ENCODE measurements around the gene GFOD1. TPM values are rescaled to one million over a fixed set of nuclear protein-coding genes. Genes with fewer than 3 reads are reported as not detected.

Gene GFOD1
- total RNA-seq, 1 experiment from 2014 or later, result 0.68 TPM

- Histone ChIP-seq H3K4me3 (peak overlapping the region; percentile 35; the same call in 1 of the 2 replicates), H3K27me3 (ENCODE audit: insufficient read depth, low read depth) (no peaks in the 10 kb centered on the region), H3K27ac (peak overlapping the region; percentile 76), H4K20me1 (ENCODE audit: insufficient read depth) (no peaks in the 10 kb centered on the region), H3K79me2 (ENCODE audit: low read depth) (peaks cover 4% of the 10 kb centered on the region), H3K4me2 (peak overlapping the region; percentile 70), H3K9me2 (ENCODE audit: insufficient read depth) (no peaks in the 10 kb centered on the region), H3K4me1 (replicated peaks; ENCODE audit: insufficient read depth) (peaks cover 49% of the 10 kb centered on the region), H3F3A (ENCODE audit: insufficient read depth, low read depth) (peaks cover 27% of the 10 kb centered on the region; the same call in 1 of the 2 replicates), H3K9me3 (ENCODE audit: insufficient read depth, low read depth) (no peaks in the 10 kb centered on the region), H2AFZ (no peak overlapping the region), H3K36me3 (ENCODE audit: low read depth) (no peaks in the 10 kb centered on the region)
- TF ChIP-seq EZH2 (IDR thresholded peaks at IDR 0.05; ENCODE audit: low read depth), result no peak
- TF ChIP-seq CTCF (conservative IDR thresholded peaks at IDR 0.05), result no peak
- ChIA-PET CTCF (no interaction called here), POLR2A (ENCODE audit: unreplicated experiment) (interaction anchor here (0.6 to 0.7 kb wide), 3 partner anchors 42 to 176 kb away, joined by 3 to 6 read pairs (median 3); partner anchors contain the start of gene SIRT5)
- peak; percentile 19 to 90 for DNase-seq
- BruUV-seq (replicated peaks), result no TSS peak
- intact Hi-C loops (cut with micrococcal nuclease; ENCODE audit: unreplicated experiment), result loop anchor here (1.0 to 2.0 kb wide), 2 partner anchors 9 to 327 kb away; no protein-coding TSS in a partner anchor
These were observed 89.4 kb downstream of the GFOD1 start for GRCh38 chr6:13398069-13398381.

- Histone ChIP-seq H3K9me3 (ENCODE audit: insufficient read depth, low read depth) (no peaks in the 10 kb centered on the region), H3K4me2 (peak overlapping the region; percentile 70), H3K36me3 (ENCODE audit: low read depth) (no peaks in the 10 kb centered on the region), H3K9me2 (ENCODE audit: insufficient read depth) (no peaks in the 10 kb centered on the region), H3K79me2 (ENCODE audit: low read depth) (peaks cover 4% of the 10 kb centered on the region), H3K4me1 (replicated peaks; ENCODE audit: insufficient read depth) (peaks cover 49% of the 10 kb centered on the region), H4K20me1 (ENCODE audit: insufficient read depth) (no peaks in the 10 kb centered on the region), H3F3A (ENCODE audit: insufficient read depth, low read depth) (peaks cover 27% of the 10 kb centered on the region; the same call in 1 of the 2 replicates), H3K4me3 (no peak overlapping the region), H3K27me3 (ENCODE audit: insufficient read depth, low read depth) (no peaks in the 10 kb centered on the region), H2AFZ (no peak overlapping the region), H3K27ac (peak overlapping the region; percentile 76)
- BruUV-seq (replicated peaks), result no TSS peak
- no peak; the same call in 1 of the 2 replicates for TF ChIP-seq CTCF (conservative IDR thresholded peaks at IDR 0.05)
- no peak for TF ChIP-seq EZH2 (IDR thresholded peaks at IDR 0.05; ENCODE audit: low read depth)
- CTCF ChIA-PET, result no interaction called here
- intact Hi-C loops (cut with micrococcal nuclease; ENCODE audit: unreplicated experiment), result loop anchor here (1.0 to 2.0 kb wide), 3 partner anchors 10 to 327 kb away; no protein-coding TSS in a partner anchor
- DNase-seq, result peak in 1 of 2 experiments; percentile 57
- POLR2A ChIA-PET (ENCODE audit: unreplicated experiment), result interaction anchor here (0.6 to 0.7 kb wide), 2 partner anchors 42 to 153 kb away, joined by 3 to 4 read pairs; no protein-coding TSS in a partner anchor
These were observed 89.9 kb downstream of the GFOD1 start for GRCh38 chr6:13397359-13398068.

- Histone ChIP-seq H3K27me3 (ENCODE audit: insufficient read depth, low read depth) (no peaks in the 10 kb centered on the region), H3K9me2 (ENCODE audit: insufficient read depth) (no peaks in the 10 kb centered on the region), H3K4me1 (replicated peaks; ENCODE audit: insufficient read depth) (peaks cover 49% of the 10 kb centered on the region), H3K4me3 (no peak overlapping the region), H4K20me1 (ENCODE audit: insufficient read depth) (no peaks in the 10 kb centered on the region), H3F3A (ENCODE audit: insufficient read depth, low read depth) (peaks cover 27% of the 10 kb centered on the region; the same call in 1 of the 2 replicates), H3K9me3 (ENCODE audit: insufficient read depth, low read depth) (no peaks in the 10 kb centered on the region), H3K79me2 (ENCODE audit: low read depth) (peaks cover 4% of the 10 kb centered on the region), H3K4me2 (no peak overlapping the region), H2AFZ (no peak overlapping the region), H3K27ac (no peak overlapping the region), H3K36me3 (ENCODE audit: low read depth) (no peaks in the 10 kb centered on the region)
- ChIA-PET CTCF (no interaction called here), POLR2A (ENCODE audit: unreplicated experiment) (no interaction called here)
- no TSS peak for BruUV-seq (replicated peaks)
- DNase-seq, result no peak
- no peak for TF ChIP-seq CTCF (conservative IDR thresholded peaks at IDR 0.05)
- TF ChIP-seq EZH2 (IDR thresholded peaks at IDR 0.05; ENCODE audit: low read depth), result no peak
- intact Hi-C loops (cut with micrococcal nuclease; ENCODE audit: unreplicated experiment), result no loop called here
These were observed 91.1 kb downstream of the GFOD1 start for GRCh38 chr6:13396241-13396792.
